A673 (cell line): ENCODE measurements around the gene MB21D2. TPM values are rescaled to one million over a fixed set of nuclear protein-coding genes. Genes with fewer than 3 reads are reported as not detected.
A peak's percentile ranks its signal among the peaks of the same experiment; 100 is the strongest.

Experiments used
- BruUV-seq: library from RNA; stranded (reverse); fragments of 400-500 nt; replicated peaks from 2 replicates; lab custom pipeline; 2021; lab: Mats Ljungman, UMichigan
- CTCF ChIA-PET: fragments of 300-600 bp; sonication (Branson Sonifier 250); formaldehyde crosslinking; loops from one replicate; lab custom pipeline; 2022; ENCODE audit warnings: antibody characterized with exemption; lab: Charles Lee
- POLR2A ChIA-PET: fragments of 300-600 bp; sonication (Branson Sonifier 250); formaldehyde crosslinking; loops from one replicate; lab custom pipeline; 2022; ENCODE audit warnings: antibody characterized with exemption; ENCODE audit not compliant: low non-redundant PET; lab: Charles Lee
- DNase-seq: peaks from one replicate; pipeline ENCODE4 v3.0.0-alpha.2; 2015; ENCODE audit warnings: low spot score
- H3K27ac ChIP-seq: fragments of 200-600 bp; sonication (generic); 2 replicates; pipeline ENCODE4 v1.5.1; 2016; ENCODE audit warnings: mixed run types, low read depth, mild to moderate bottlenecking, mixed read lengths, antibody characterized with exemption, low read length; ENCODE audit not compliant: poor library complexity, severe bottlenecking
- H3K27me3 ChIP-seq: fragments of 200-600 bp; sonication (generic); replicated peaks from 2 replicates; pipeline ENCODE4 v1.6.1; 2017; ENCODE audit warnings: mixed run types, low read depth, mild to moderate bottlenecking, mixed read lengths, antibody characterized with exemption, low read length; ENCODE audit not compliant: insufficient read depth, poor library complexity
- H3K36me3 ChIP-seq: fragments of 200-600 bp; sonication (generic); 2 replicates; pipeline ENCODE4 v1.6.1; 2016; ENCODE audit warnings: mixed run types, mild to moderate bottlenecking, mixed read lengths, antibody characterized with exemption, low read length; ENCODE audit not compliant: insufficient read depth, poor library complexity, severe bottlenecking
- H3K4me1 ChIP-seq: fragments of 200-600 bp; sonication (generic); 2 replicates; pipeline ENCODE4 v1.6.1; 2017; ENCODE audit warnings: mixed run types, mild to moderate bottlenecking, mixed read lengths, antibody characterized with exemption, low read length; ENCODE audit not compliant: insufficient read depth, poor library complexity, severe bottlenecking
- H3K4me3 ChIP-seq: fragments of 200-600 bp; sonication (generic); 2 replicates; pipeline ENCODE4 v1.5.1; 2016; ENCODE audit warnings: low read depth, mixed run types, mild to moderate bottlenecking, mixed read lengths, low read length; ENCODE audit not compliant: poor library complexity, severe bottlenecking
- H3K9me3 ChIP-seq: fragments of 200-600 bp; sonication (generic); 2 replicates; pipeline ENCODE4 v1.6.1; 2016; ENCODE audit warnings: mixed run types, low read depth, mild to moderate bottlenecking, mixed read lengths, antibody characterized with exemption, low read length; ENCODE audit not compliant: poor library complexity, severe bottlenecking
- CTCF ChIP-seq: fragments of 300-800, 200-600 bp; sonication (generic); conservative IDR thresholded peaks from 2 replicates; pipeline ENCODE4 v1.5.1; 2017; ENCODE audit warnings: low read depth, mild to moderate bottlenecking, antibody characterized with exemption, low read length, moderate library complexity, mixed read lengths
- EZH2 ChIP-seq: fragments of 200-600 bp; sonication (generic); IDR thresholded peaks from 2 replicates; pipeline ENCODE4 v1.6.1; 2017; ENCODE audit warnings: borderline replicate concordance, low read depth, mild to moderate bottlenecking, mixed read lengths, antibody characterized with exemption, low read length; ENCODE audit not compliant: poor library complexity, severe bottlenecking
- intact Hi-C: fragments of 100-400 bp; cut with micrococcal nuclease; formaldehyde crosslinking; loops from one replicate; pipeline ENCODE4 v1.10.0; 2022; ENCODE audit not compliant: unreplicated experiment
- total RNA-seq: library from RNA; stranded (reverse); gene quantifications from 2 replicates; pipeline ENCODE4 v1.2.3, GENCODE V29; 2021

MB21D2 gene
- total RNA-seq, 1 experiment from 2014 or later: 8.1 TPM

DNA sequence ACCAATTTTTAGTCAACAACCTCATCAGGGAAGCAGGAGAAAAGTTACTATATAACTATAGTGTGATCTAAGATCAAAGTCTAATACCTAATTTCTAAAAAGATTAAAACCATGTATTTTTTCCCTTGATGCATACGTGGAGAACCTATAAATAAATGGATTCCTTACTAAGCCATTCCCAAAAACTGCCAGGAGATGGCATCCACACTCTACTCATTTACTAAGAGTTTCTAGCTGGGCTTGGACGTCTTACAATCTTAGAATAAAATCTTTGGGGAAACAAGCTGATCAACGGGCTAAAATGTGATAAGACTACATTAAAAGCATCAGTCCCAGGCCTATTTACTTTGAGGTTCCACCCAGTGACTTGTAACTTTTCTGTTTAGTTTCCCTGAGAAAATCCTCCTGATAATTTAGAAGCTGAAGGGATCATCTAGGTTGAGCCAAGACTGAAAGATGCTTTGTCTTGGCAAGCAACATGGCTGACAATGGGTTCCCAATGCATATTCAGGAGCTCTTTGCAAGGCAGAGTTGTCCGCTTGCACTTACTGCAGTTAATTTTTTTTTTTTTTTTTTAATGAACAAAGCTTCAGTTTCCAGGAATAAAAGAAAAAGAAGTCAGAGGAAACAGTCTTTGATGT lies 104.8 kb downstream of the MB21D2 start:
- no TSS peak for BruUV-seq
- POLR2A ChIA-PET: no interaction called here
- Histone ChIP-seq H3K4me1 (no peaks in the 10 kb centered on the region), H3K36me3 (no peaks in the 10 kb centered on the region), H3K27ac (no peak overlapping the region), H3K27me3 (no peaks in the 10 kb centered on the region), H3K4me3 (no peak overlapping the region), H3K9me3 (no peaks in the 10 kb centered on the region)
- CTCF ChIA-PET: interaction anchor here (0.7 to 1.6 kb wide), 5 partner anchors 9 to 760 kb away, joined by 5 to 11 read pairs (median 6); no protein-coding TSS in a partner anchor
- TF ChIP-seq CTCF (peak; percentile 65), EZH2 (no peak)
- intact Hi-C loops: loop anchor here (1.0 to 5.0 kb wide), 4 partner anchors 228 to 760 kb away; no protein-coding TSS in a partner anchor
- peak; percentile 72 for DNase-seq

GRCh38 chr3:192805711-192806110 lies 111.9 kb downstream of the MB21D2 start:
- H3K4me1 ChIP-seq: no peaks in the 10 kb centered on the region
- ChIA-PET POLR2A (no interaction called here), CTCF (no interaction called here)
- BruUV-seq: no TSS peak
- no peaks in the 10 kb centered on the region for H3K36me3 ChIP-seq
- TF ChIP-seq CTCF: no peak
- TF ChIP-seq EZH2: no peak
- no peak overlapping the region for H3K4me3 ChIP-seq
- H3K27me3 ChIP-seq: no peaks in the 10 kb centered on the region
- DNase-seq: no peak
- no peaks in the 10 kb centered on the region for H3K9me3 ChIP-seq
- H3K27ac ChIP-seq: no peak overlapping the region
- intact Hi-C loops: no loop called here

GRCh38 chr3:192804502-192804901 lies 113.2 kb downstream of the MB21D2 start:
- TF ChIP-seq CTCF: no peak
- no peak for TF ChIP-seq EZH2
- Histone ChIP-seq H3K4me1 (no peaks in the 10 kb centered on the region), H3K27me3 (no peaks in the 10 kb centered on the region), H3K9me3 (no peaks in the 10 kb centered on the region), H3K36me3 (no peaks in the 10 kb centered on the region), H3K27ac (no peak overlapping the region), H3K4me3 (no peak overlapping the region)
- ChIA-PET POLR2A (no interaction called here), CTCF (no interaction called here)
- DNase-seq: no peak
- intact Hi-C loops: no loop called here
- BruUV-seq: no TSS peak
